MM.1S (cell line): ENCODE measurements around the gene IL6ST.

Experiments used
- CTCF ChIP-seq: fragments of 300-600 bp; sonication (generic); IDR thresholded peaks from 2 replicates; pipeline ENCODE4 v1.5.1; 2016; ENCODE audit warnings: antibody characterized with exemption, low read length, mixed read lengths
- EZH2 ChIP-seq: fragments of 300-600 bp; sonication (generic); optimal IDR thresholded peaks from 2 replicates; pipeline ENCODE3; 2017; ENCODE audit warnings: low read depth, mild to moderate bottlenecking, antibody characterized with exemption, low read length, mixed read lengths

- TF ChIP-seq CTCF (no peak), EZH2 (no peak)
Observed at GRCh38 chr5:55885359-55885758, 109.4 kb downstream of the IL6ST start.
